HCT116 (cell line): ENCODE results near the gene NOSIP. TPM values are rescaled to one million over a fixed set of nuclear protein-coding genes. Genes with fewer than 3 reads are reported as not detected.

Source experiments
- ATAC-seq: fragments of 200-7000 bp; cut with Tn5 transposase; 2 replicates; pipeline ENCODE4 v1.9.1; 2020; ENCODE audit warnings: mild to moderate bottlenecking, moderate library complexity
- BruUV-seq: library from RNA; stranded (reverse); fragments of 400-500 nt; replicated peaks from 2 replicates; lab custom pipeline; 2021; lab: Mats Ljungman, UMichigan
- CTCF ChIA-PET: fragments of 300-600 bp; sonication (Branson Sonifier 250); formaldehyde crosslinking; loops from one replicate; lab custom pipeline; 2021; ENCODE audit warnings: antibody characterized with exemption; lab: Charles Lee
- POLR2A ChIA-PET: fragments of 300-600, 350-600 bp; sonication (Branson Sonifier 250); formaldehyde crosslinking; loops from one replicate; lab custom pipeline; 2021; ENCODE audit warnings: antibody characterized with exemption; lab: Charles Lee
- RAD21 ChIA-PET, 2 experiments: fragments of 300-600 bp; sonication (Branson Sonifier 250); formaldehyde crosslinking; loops; one replicate each; lab custom pipeline; 2023; ENCODE audit warnings: low total read pairs in 2 of 2; ENCODE audit not compliant: uncharacterized antibody in 2 of 2, unreplicated experiment in 2 of 2, low non-redundant PET in 1 of 2; lab: Charles Lee
- DNase-seq: peaks from one replicate; pipeline ENCODE4 v3.0.0-alpha.2; 2010; ENCODE audit warnings: low read depth, low spot score
- H2AFZ ChIP-seq: fragments of 200-600 bp; shearing (Covaris generic), sonication (generic); 2 replicates; pipeline ENCODE4 v1.6.1; 2017; ENCODE audit warnings: low read depth, mixed run types, mixed read lengths, antibody characterized with exemption, low read length; ENCODE audit not compliant: poor library complexity, severe bottlenecking
- H3K27ac ChIP-seq: 2 replicates; pipeline ENCODE4 v1.5.1; 2012; ENCODE audit warnings: low read depth, low read length
- H3K27me3 ChIP-seq: fragments of 200-600 bp; sonication (generic); 2 replicates; pipeline ENCODE4 v1.6.1; 2016; ENCODE audit warnings: mixed run types, low read length, mixed read lengths; ENCODE audit not compliant: insufficient read depth
- H3K36me3 ChIP-seq, 2 experiments: fragments of 200-500 bp in 1 of 2; fragments of 200-600 bp in 1 of 2; sonication (Bioruptor generic) in 1 of 2; sonication (generic) in 1 of 2; 2 replicates each; pipeline versions ENCODE4 v1.5.1 to v1.6.1; 2014 to 2016; ENCODE audit warnings: low read length in 2 of 2, inconsistent platforms in 1 of 2, mixed read lengths in 1 of 2, mixed run types in 1 of 2; ENCODE audit not compliant: insufficient read depth in 2 of 2, control insufficient read depth in 1 of 2
- H3K4me1 ChIP-seq, 2 experiments: fragments of 200-600 bp in 1 of 2; sonication (generic) in 1 of 2; 2 replicates each; pipeline versions ENCODE4 v1.5.1 to v1.6.1; 2012 to 2017; ENCODE audit warnings: low read length in 2 of 2, inconsistent platforms in 1 of 2, mild to moderate bottlenecking in 1 of 2, mixed read lengths in 1 of 2, mixed run types in 1 of 2, moderate library complexity in 1 of 2; ENCODE audit not compliant: insufficient read depth in 2 of 2, control insufficient read depth in 1 of 2
- H3K4me2 ChIP-seq: fragments of 200-600 bp; sonication (generic); 2 replicates; pipeline ENCODE4 v1.6.1; 2017; ENCODE audit warnings: mixed run types, low read length, mixed read lengths
- H3K4me3 ChIP-seq, 2 experiments: fragments of 200-600 bp in 1 of 2; sonication (generic) in 1 of 2; replicated peaks in 1 of 2; 2 replicates each; pipeline ENCODE4 v1.5.1; 2011 to 2016; ENCODE audit warnings: low read length in 2 of 2, control low read depth in 1 of 2, low read depth in 1 of 2, mild to moderate bottlenecking in 1 of 2, mixed read lengths in 1 of 2, mixed run types in 1 of 2
- H3K79me2 ChIP-seq: fragments of 200-600 bp; sonication (generic); 2 replicates; pipeline ENCODE4 v1.6.1; 2017; ENCODE audit warnings: mild to moderate bottlenecking, mixed run types, low read length, moderate library complexity, mixed read lengths; ENCODE audit not compliant: insufficient read depth
- H3K9ac ChIP-seq: fragments of 200-600 bp; sonication (generic); 2 replicates; pipeline ENCODE4 v1.6.1; 2016; ENCODE audit warnings: low read length, mixed read lengths
- H3K9me2 ChIP-seq: fragments of 200-600 bp; sonication (generic), shearing (Covaris generic); 2 replicates; pipeline ENCODE4 v1.6.1; 2017; ENCODE audit warnings: mixed run types, mild to moderate bottlenecking, moderate library complexity; ENCODE audit not compliant: insufficient read depth
- H3K9me3 ChIP-seq, 2 experiments: fragments of 200-500 bp in 1 of 2; fragments of 200-600 bp in 1 of 2; sonication (Bioruptor generic) in 1 of 2; sonication (generic) in 1 of 2; 2 replicates each; pipeline ENCODE4 v1.6.1; 2014 to 2017; ENCODE audit warnings: low read length in 2 of 2, mixed read lengths in 2 of 2, inconsistent platforms in 1 of 2, low read depth in 1 of 2, mild to moderate bottlenecking in 1 of 2, mixed run types in 1 of 2, moderate library complexity in 1 of 2; ENCODE audit not compliant: control insufficient read depth in 1 of 2, insufficient read depth in 1 of 2
- H4K20me1 ChIP-seq: fragments of 200-600 bp; sonication (generic), shearing (Covaris generic); 2 replicates; pipeline ENCODE4 v1.6.1; 2017; ENCODE audit warnings: mixed run types, mild to moderate bottlenecking, moderate library complexity; ENCODE audit not compliant: insufficient read depth
- ATF3 ChIP-seq: IDR thresholded peaks from 2 replicates; pipeline ENCODE4 v1.6.1; 2012
- CBX3 ChIP-seq: IDR thresholded peaks from 2 replicates; pipeline ENCODE4 v1.6.1; 2012; ENCODE audit warnings: low read depth
- CEBPB ChIP-seq: IDR thresholded peaks from 2 replicates; pipeline ENCODE4 v1.6.1; 2012; ENCODE audit warnings: low read depth
- CTCF ChIP-seq, 3 experiments: fragments of 200-600 bp in 1 of 3; sonication (generic) in 1 of 3; IDR thresholded peaks in 2 of 3; conservative IDR thresholded peaks in 1 of 3; 2 replicates each; pipeline ENCODE4 v1.5.1; 2012 to 2017; ENCODE audit warnings: low read depth in 2 of 3, low read length in 2 of 3, antibody characterized with exemption in 1 of 3, borderline replicate concordance in 1 of 3, control low read depth in 1 of 3, mild to moderate bottlenecking in 1 of 3, mixed read lengths in 1 of 3, mixed run types in 1 of 3, moderate library complexity in 1 of 3; ENCODE audit not compliant: insufficient read depth in 1 of 3
- EGR1 ChIP-seq: IDR thresholded peaks from 2 replicates; pipeline ENCODE4 v1.6.1; 2012; ENCODE audit warnings: low read depth
- EZH2phosphoT487 ChIP-seq: fragments of 200-600 bp; IDR thresholded peaks from 2 replicates; pipeline ENCODE4 v1.6.1; 2018; ENCODE audit warnings: antibody characterized with exemption, borderline replicate concordance
- FOSL1 ChIP-seq: IDR thresholded peaks from 2 replicates; pipeline ENCODE4 v1.6.1; 2012; ENCODE audit warnings: low read depth
- JUND ChIP-seq: IDR thresholded peaks from 2 replicates; pipeline ENCODE4 v1.6.1; 2012
- MAX ChIP-seq: IDR thresholded peaks from 2 replicates; pipeline ENCODE4 v1.6.1; 2012
- RAD21 ChIP-seq: IDR thresholded peaks from 2 replicates; pipeline ENCODE4 v1.6.1; 2012; ENCODE audit warnings: low read depth, mild to moderate bottlenecking
- REST ChIP-seq: IDR thresholded peaks from 2 replicates; pipeline ENCODE4 v1.6.1; 2012; ENCODE audit warnings: low read depth
- SP1 ChIP-seq: IDR thresholded peaks from 2 replicates; pipeline ENCODE4 v1.6.1; 2012; ENCODE audit warnings: low read depth
- SRF ChIP-seq: IDR thresholded peaks from 2 replicates; pipeline ENCODE4 v1.6.1; 2012; ENCODE audit warnings: low read depth
- TCF7L2 ChIP-seq: IDR thresholded peaks from 2 replicates; pipeline ENCODE4 v1.7.0; 2011; ENCODE audit warnings: borderline replicate concordance, inconsistent platforms; ENCODE audit not compliant: insufficient read depth, insufficient read length; ENCODE audit errors: extremely low read depth
- YY1 ChIP-seq: IDR thresholded peaks from 2 replicates; pipeline ENCODE4 v1.6.1; 2011; ENCODE audit warnings: low read length, low read depth, moderate library complexity, mild to moderate bottlenecking; ENCODE audit not compliant: insufficient replicate concordance; ENCODE audit errors: extremely low read depth
- intact Hi-C: fragments of 100-400 bp; cut with micrococcal nuclease; formaldehyde crosslinking; loops from 2 replicates; pipeline ENCODE4 v1.10.0; 2022
- total RNA-seq: library from RNA; stranded (reverse); gene quantifications from one replicate; pipeline ENCODE4 v1.2.1, GENCODE V29; 2021; ENCODE audit not compliant: unreplicated experiment

NOSIP gene
- total RNA-seq, 1 experiment from 2014 or later: 133 TPM

GRCh38 chr19:49583239-49583638, 2.9 kb upstream of the NOSIP start:
- Histone ChIP-seq H3K4me2 (no peak overlapping the region), H3K79me2 (peaks cover 21% of the 10 kb centered on the region), H2AFZ (no peak overlapping the region), H3K27ac (no peak overlapping the region), H3K27me3 (no peaks in the 10 kb centered on the region), H3K4me3 (no peak overlapping the region), H3K9me2 (no peaks in the 10 kb centered on the region), H3K4me1 (peaks cover 5 to 23% of the 10 kb centered on the region in 2 experiments; a peak in 3 of 4 replicates), H3K9ac (no peak overlapping the region), H3K9me3 (no peaks in the 10 kb centered on the region), H3K36me3 (no peaks in the 10 kb centered on the region)
- intact Hi-C loops: no loop called here
- no peak for DNase-seq
- CTCF ChIA-PET: interaction anchor here (0.7 kb wide), 1 partner anchor 13 kb away, joined by 4 read pairs; no protein-coding TSS in a partner anchor
- POLR2A ChIA-PET: no interaction called here
- ATAC-seq: no peak
- RAD21 ChIA-PET: no interaction called here
- TF ChIP-seq EZH2phosphoT487 (no peak), YY1 (no peak), ATF3 (no peak), REST (no peak), CBX3 (no peak), TCF7L2 (no peak), SRF (no peak), MAX (no peak), CTCF (IDR thresholded peaks at IDR 0.05 in 2 of 3, conservative IDR thresholded peaks at IDR 0.05 in 1 of 3; ENCODE audit: borderline replicate concordance in 1 of 3, insufficient read depth in 1 of 3, low read depth in 2 of 3, low read length in 2 of 3) (no peak), JUND (no peak), CEBPB (no peak), EGR1 (no peak), FOSL1 (no peak), SP1 (no peak), RAD21 (no peak)
- TF ChIP-seq, all 23 proteins: peak for 0
- BruUV-seq: no TSS peak
- no peaks in the 10 kb centered on the region for H4K20me1 ChIP-seq
